T-helper 2 cell (primary cell): ENCODE data around the gene MAT2A.

Source experiments
- DNase-seq, 5 experiments: peaks; one replicate each; pipeline versions ENCODE4 v3.0.0 to v3.0.0-alpha.2; 2012 to 2022
- total RNA-seq, 2 donors: gene quantifications; one replicate each; lab custom pipeline; 2026; lab: John Stamatoyannopoulos, UW

Gene MAT2A
- total RNA-seq, result 166 to 200 reads per million in 2 donors

- DNase-seq, result peak; percentile 71 to 89 (median 80)
Observed at GRCh38 chr2:85538507-85539360, at the start of gene MAT2A. TSS of gene MAT2A (plus strand) at chr2:85539168. CDS start at chr2:85539288, 120 bp downstream.

- no peak for DNase-seq
Observed at GRCh38 chr2:85490861-85491755, 47.9 kb upstream of the MAT2A start.

- DNase-seq, result no peak
Observed at GRCh38 chr2:85496436-85496835, 42.5 kb upstream of the MAT2A start.

GRCh38 chr2:85497944-85498630 is 40.9 kb upstream of the MAT2A start:
- no peak for DNase-seq

GRCh38 chr2:85501248-85501647 is 37.7 kb upstream of the MAT2A start:
- DNase-seq, result no peak

GRCh38 chr2:85502720-85503119 is 36.2 kb upstream of the MAT2A start:
- DNase-seq, result no peak

- no peak for DNase-seq
Observed at GRCh38 chr2:85503168-85503850, 35.7 kb upstream of the MAT2A start.

- no peak for DNase-seq
Observed at GRCh38 chr2:85503851-85504777, 34.9 kb upstream of the MAT2A start.

- DNase-seq, result no peak
Observed at GRCh38 chr2:85504778-85505261, 34.1 kb upstream of the MAT2A start.

GRCh38 chr2:85505551-85506238 is 33.3 kb upstream of the MAT2A start:
- no peak for DNase-seq

GRCh38 chr2:85506768-85507181 is 32.2 kb upstream of the MAT2A start:
- no peak for DNase-seq

- no peak for DNase-seq
Observed at GRCh38 chr2:85511008-85511811, 27.8 kb upstream of the MAT2A start.

GRCh38 chr2:85514323-85514722 is 24.6 kb upstream of the MAT2A start:
- DNase-seq, result no peak

GRCh38 chr2:85516653-85517389 is 22.1 kb upstream of the MAT2A start:
- no peak for DNase-seq

GRCh38 chr2:85522090-85522647 is 16.8 kb upstream of the MAT2A start:
- DNase-seq, result no peak

- DNase-seq, result no peak
Observed at GRCh38 chr2:85523062-85523902, 15.7 kb upstream of the MAT2A start.

- DNase-seq, result no peak
Observed at GRCh38 chr2:85523903-85524335, 15.0 kb upstream of the MAT2A start.
